ENCODE results near the gene OTOF. TPM values are rescaled to one million over a fixed set of nuclear protein-coding genes. Genes with fewer than 3 reads are reported as not detected.

The OTOF gene
- total and polyA plus RNA-seq, 2 donors (not counting 3 experiments of a cell fraction or from before 2014, with no cell fraction given) = 0.06 to 0.22 TPM

- DNase-seq (ENCODE audit: low read depth, low spot score) (no peak), FAIRE-seq (no peak)
- Histone ChIP-seq H3K9me3 (replicated peaks; ENCODE audit: control insufficient read depth, insufficient read depth, low read length) (no peaks in the 10 kb centered on the region), H3K9ac (replicated peaks; ENCODE audit: extremely low read depth, insufficient read depth, low read length) (no peak overlapping the region), H2AFZ (ENCODE audit: low read depth, low read length) (no peak overlapping the region), H3K4me3 (replicated peaks in 1 of 3; ENCODE audit: insufficient read depth in 1 of 3, low read depth in 1 of 3, low read length in 3 of 3) (no peak overlapping the region), H3K4me2 (ENCODE audit: insufficient read depth, low read length) (no peak overlapping the region), H3K4me1 (ENCODE audit: control insufficient read depth, extremely low read depth, insufficient read depth, low read length) (no peaks in the 10 kb centered on the region), H3K36me3 (ENCODE audit: control insufficient read depth in 2 of 2, extremely low read depth in 1 of 2, insufficient read depth in 2 of 2, low read length in 2 of 2) (no peaks in the 10 kb centered on the region), H4K20me1 (replicated peaks; ENCODE audit: control insufficient read depth, extremely low read depth, insufficient read depth, low read length) (no peaks in the 10 kb centered on the region), H3K79me2 (ENCODE audit: control insufficient read depth, insufficient read depth, low read length) (no peaks in the 10 kb centered on the region), H3K27ac (ENCODE audit: insufficient read depth, low read depth, low read length) (no peak overlapping the region), H3K27me3 (ENCODE audit: control insufficient read depth in 2 of 2, insufficient read depth in 2 of 2, low read length in 2 of 2) (no peaks in the 10 kb centered on the region), H3K9me1 (replicated peaks; ENCODE audit: control insufficient read depth, extremely low read depth, insufficient read depth, low read length) (no peaks in the 10 kb centered on the region)
- dilution Hi-C loops (cut with MboI; ENCODE audit: extremely low pct_ligation_motif_present, low sequenced_read_pairs) = no loop called here
- ChIA-PET POLR2A (no interaction called here), CTCF (interaction anchor here (1.1 to 3.5 kb wide), 5 partner anchors 31 to 275 kb away, joined by 3 to 22 read pairs (median 5); no protein-coding TSS in a partner anchor)
- TF ChIP-seq, protein P1, sequence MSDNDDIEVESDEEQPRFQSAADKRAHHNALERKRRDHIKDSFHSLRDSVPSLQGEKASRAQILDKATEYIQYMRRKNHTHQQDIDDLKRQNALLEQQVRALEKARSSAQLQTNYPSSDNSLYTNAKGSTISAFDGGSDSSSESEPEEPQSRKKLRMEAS (IDR thresholded peaks at IDR 0.05; ENCODE audit: insufficient read depth, insufficient read length) = no peak
- TF ChIP-seq JUN (IDR thresholded peaks at IDR 0.05; ENCODE audit: borderline replicate concordance, insufficient read depth, insufficient read length, low read depth) (no peak), CTCF (IDR thresholded peaks at IDR 0.05; ENCODE audit: extremely low read depth in 1 of 2, insufficient read depth in 1 of 2, low read depth in 1 of 2, low read length in 2 of 2) (peak in 1 of 2 donors; percentile 38), FOS (IDR thresholded peaks at IDR 0.05; ENCODE audit: borderline replicate concordance, insufficient read depth, low read length) (no peak)
- intact Hi-C loops (cut with micrococcal nuclease) = no loop called here
- no TSS peak for BruUV-seq (replicated peaks)
Measured at GRCh38 chr2:26471289-26471688, 6.6 kb downstream of the OTOF start.

Data from endothelial cell of umbilical vein (primary cell).